GM19351 (cell line): ENCODE results near the gene ZC3H12C.

Source experiments
- ATAC-seq: cut with Tn5 transposase; IDR thresholded peaks from one replicate; pipeline ENCODE4 v1.9.1; 2021; ENCODE audit warnings: mild to moderate bottlenecking, moderate library complexity; ENCODE audit not compliant: unreplicated experiment

Gene ZC3H12C

DNA sequence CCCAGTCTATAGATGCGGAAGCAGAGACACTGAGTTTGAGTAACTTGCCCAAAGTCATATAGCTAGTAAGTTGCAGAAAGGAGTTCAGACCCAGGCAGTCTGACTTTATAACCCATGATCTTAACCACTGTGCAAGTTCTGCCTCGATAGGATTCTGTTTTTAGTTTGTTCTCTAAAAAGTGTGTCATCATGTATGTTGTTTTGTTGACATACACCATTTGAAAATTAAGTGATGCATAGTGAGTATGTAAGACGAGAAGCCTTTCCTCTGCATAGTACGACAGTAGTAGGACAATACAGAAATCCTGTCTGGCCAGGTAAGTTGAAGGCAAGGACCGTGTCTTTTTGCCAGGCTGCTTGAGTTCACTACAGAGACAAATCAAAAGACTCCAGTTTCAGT is 3.3 kb downstream of the ZC3H12C start:
- ATAC-seq, result no peak

DNA sequence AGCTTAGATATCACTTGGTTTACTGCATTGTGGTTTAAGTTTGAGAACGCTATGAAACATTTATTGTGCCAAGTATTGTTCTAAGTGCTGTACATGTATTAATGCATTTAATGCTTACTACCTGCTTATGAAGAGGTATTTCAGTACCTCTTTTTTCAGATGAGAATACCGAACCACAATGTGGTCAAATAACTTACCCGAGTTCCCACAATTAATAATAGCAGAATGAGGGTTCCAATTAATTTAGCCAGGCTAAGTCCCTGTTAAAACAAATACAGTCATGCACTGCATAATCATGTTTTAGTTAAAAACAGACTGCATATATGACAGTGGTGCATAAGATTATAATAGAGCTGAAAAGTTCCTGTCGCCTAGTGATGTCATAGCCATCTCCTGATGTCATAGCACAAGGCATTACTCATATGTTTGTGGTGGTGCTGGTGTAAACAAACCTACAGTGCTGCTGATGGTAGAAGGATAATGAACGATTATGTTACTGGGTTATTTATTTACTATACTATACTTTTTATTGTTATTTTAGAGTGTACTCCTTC is 4.3 kb downstream of the ZC3H12C start:
- no peak for ATAC-seq

DNA sequence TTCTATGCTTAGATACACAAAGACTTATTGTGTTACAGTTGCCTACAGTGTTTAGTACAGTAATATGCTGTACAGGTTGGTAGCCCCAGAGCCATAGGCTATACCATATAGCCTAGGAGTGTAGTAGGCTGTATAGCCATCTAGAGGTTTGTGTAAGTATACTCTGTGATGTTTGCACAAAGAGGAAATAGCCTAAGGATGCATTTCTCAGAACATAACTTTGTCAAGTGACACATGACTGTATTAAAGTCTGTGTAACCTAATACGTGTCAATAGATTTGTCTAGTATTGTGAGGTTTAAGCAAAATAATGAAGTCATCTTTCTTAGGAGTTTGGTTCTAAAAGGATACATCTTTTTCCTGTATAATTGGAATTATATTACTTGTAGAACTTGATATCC is 5.5 kb downstream of the ZC3H12C start:
- peak; percentile 85 for ATAC-seq

DNA sequence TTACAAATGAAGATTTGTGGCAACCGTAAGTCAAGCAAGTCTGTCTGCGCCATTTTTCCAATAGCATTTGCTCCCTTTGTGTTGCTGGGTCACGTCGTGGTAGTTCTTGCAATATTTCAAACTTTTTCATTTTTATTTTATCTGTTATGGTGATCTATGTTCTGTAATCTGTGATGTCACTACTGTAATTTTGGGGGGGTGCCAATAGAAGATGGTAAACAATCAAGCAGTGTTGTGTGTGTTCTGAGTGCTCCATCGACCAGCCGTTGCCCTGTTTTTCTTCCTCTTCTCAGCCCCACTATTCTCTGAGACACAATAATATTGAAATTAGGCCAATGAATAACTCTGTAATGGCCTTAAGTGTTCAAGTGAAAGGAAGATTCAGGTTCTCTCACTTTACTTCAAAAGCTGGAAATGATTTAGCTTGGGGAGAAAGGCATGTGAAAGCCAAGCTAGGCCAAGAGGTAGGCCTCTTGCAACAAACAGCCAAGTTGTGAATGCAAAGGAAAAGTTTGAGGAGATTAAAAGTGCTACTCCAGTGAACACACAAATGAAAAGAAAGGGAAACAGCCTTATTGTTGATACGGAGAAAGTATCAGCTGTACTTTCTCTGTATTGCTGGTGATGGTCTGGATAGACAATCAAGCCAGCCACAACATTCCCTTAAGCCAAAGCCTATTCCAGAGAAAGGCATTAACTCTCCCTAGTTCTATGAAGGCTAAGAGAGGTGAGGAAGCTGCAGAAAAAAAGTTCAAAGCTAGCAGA is 7.5 kb downstream of the ZC3H12C start:
- no peak for ATAC-seq

- ATAC-seq, result no peak
Measured at GRCh38 chr11:110106713-110107274, 13.6 kb downstream of the ZC3H12C start.

DNA sequence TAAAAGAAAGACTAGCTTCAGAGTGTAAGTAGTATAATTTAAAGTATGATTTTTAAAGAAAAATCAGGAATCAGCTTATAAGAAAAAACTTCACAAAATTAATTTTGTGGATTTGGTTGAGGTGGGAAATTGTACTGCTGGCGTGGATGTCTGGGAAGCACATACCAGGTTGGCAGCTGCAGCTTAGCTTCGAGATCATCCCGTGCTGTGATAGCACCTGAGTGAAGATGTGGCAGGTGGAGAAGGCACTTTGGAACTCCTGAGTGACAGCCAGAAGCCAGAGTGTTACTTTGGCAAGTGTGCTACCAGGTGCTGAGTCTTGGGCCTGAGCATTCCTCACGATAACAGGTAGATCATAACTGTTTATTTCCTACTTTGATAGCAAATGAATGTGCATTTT is 17.7 kb downstream of the ZC3H12C start:
- ATAC-seq, result no peak

DNA sequence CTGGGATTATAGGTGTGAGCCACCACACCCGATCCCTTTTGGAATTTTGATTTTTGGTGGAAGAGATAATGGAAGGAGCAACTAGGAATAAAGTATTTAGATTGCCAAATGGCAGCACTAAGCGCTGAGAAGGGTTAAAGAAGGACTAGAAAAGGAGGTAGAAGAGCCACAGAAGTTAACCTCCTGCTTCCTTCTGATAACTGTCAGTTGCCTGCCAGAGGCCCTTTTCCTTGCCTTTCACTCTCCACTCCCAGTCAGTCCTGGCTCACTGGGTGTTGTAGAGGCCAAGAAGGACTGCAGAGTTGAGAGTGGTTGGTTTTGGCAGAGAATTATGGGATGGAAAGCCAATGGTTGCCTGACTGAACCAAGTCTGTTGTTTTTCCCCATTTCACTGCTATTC is 19.3 kb downstream of the ZC3H12C start:
- ATAC-seq, result no peak

DNA sequence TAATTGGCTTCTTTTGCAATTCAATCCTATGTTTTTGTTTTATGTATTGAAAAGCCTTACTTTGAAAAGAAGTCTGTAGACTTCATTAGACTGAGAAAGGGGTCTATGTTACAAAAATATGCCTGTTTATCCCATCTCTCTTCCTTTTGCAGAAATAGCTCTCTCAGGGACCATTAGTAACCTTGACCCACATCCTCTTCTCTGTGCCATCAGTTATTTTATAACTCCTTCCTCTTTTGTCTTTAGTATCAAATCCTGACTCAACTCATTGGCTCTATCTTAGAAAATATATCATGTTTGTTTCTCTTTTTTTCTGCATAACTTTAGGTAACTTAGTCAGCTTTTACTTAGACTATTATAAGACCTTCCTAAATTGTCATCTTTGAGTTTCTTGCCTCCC is 20.3 kb downstream of the ZC3H12C start:
- ATAC-seq, result no peak

- ATAC-seq, result no peak
Measured at GRCh38 chr11:110113973-110114372, 20.8 kb downstream of the ZC3H12C start.

DNA sequence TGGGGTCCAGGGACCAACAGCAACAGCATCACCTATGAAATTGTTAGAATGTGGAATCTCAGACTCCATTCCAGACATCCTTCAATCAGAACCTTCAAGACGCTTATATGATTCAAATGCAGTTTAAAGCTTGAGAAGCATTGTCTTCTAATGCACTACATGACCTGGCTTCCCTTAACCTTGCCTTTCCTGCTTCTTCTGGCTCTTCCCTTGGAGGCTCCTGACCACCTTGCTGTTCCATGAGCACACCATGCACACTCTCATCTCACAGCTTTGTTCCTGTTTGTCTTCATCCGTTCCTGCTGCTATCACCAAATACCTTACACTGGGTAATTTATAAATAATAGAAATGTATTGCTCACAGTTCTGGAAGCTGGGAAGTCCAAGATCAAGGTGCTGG is 26.1 kb downstream of the ZC3H12C start:
- ATAC-seq, result no peak

DNA sequence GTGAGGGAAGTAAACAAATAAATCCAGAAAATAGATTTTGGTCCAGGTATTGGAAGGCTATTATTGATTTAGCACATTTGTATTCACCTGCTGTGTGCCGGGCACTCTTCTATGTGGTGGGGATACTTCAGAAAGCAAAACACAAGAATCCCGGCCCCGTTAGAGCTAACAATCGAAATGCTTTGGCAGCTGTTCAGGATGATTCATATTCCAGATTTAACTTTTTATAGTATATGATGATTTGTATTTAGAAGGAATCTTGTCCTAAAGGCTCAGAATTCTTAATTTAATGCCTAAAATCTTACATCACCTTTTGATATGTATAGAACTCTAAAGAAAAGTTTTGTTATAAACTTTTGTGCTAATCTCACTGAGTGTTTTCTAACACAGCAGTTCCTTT is 28.0 kb downstream of the ZC3H12C start:
- ATAC-seq, result no peak

DNA sequence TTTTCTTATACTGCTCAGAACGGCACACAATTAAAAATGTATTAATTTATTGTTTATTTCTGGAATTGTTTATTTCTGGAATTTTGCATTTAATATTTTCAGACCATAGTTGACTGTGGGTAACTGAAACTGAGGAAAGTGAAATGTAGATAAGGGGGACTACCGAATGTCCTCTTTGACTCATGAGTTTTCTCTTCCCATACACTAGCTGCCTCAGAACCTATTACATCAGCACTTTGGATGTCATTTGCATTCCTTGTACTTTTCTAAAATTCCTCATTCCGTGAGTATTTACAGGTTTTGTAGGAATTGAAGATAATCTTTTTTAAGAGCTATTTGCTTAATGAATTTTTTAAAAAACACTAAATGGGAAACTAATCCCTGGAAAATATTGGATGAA is 29.8 kb downstream of the ZC3H12C start:
- ATAC-seq, result peak; percentile 59

GRCh38 chr11:110124605-110125004 is 31.4 kb downstream of the ZC3H12C start:
- ATAC-seq, result no peak

DNA sequence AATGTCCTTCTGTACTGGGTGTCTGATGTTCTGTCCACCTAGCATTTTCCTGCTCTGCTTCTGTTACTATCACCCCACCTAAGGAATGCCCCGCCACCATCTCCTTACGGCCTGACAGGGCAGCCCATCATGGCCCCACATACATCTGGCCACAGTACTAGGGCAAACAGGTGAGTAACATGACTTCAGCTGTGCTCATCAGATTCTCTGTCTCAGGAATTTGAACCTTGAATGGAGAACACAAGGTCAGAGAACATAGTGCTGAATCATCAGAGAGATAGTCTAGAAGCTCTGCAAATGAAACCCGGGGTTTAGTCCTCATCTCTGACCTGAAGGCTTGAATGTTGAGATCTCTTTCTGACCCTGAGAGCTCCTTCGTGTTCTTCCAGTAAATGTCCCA is 32.4 kb downstream of the ZC3H12C start:
- no peak for ATAC-seq

- no peak for ATAC-seq
Measured at GRCh38 chr11:110126936-110127335, 33.7 kb downstream of the ZC3H12C start.

- no peak for ATAC-seq
Measured at GRCh38 chr11:110128161-110128560, 35.0 kb downstream of the ZC3H12C start.

GRCh38 chr11:110130642-110131238 is 37.5 kb downstream of the ZC3H12C start:
- no peak for ATAC-seq

- no peak for ATAC-seq
Measured at GRCh38 chr11:110131386-110132123, 38.4 kb downstream of the ZC3H12C start.

DNA sequence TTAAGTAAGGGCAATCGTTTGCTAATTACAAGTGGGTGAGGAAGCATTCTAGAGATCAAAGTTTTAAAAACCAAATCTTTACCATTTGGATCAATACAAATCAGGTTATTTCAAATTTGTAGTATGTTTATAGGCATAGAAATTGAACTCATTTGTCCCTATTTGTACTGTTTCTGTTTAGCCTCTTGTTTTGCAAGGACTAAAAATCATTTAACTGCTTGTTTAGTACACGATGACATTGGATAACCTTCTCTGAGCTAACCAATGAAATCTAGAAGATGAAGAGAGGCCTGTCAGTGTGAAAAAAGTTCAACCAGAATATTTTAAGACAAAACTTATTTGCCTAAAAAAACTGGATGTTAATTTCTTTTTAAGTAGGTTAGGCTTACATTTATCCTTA is 40.0 kb downstream of the ZC3H12C start:
- no peak for ATAC-seq

GRCh38 chr11:110134110-110134509 is 40.9 kb downstream of the ZC3H12C start:
- no peak for ATAC-seq

- no peak for ATAC-seq
Measured at GRCh38 chr11:110141812-110142211, 48.6 kb downstream of the ZC3H12C start.
